Colon (tissue), 2 donors: Measurements from ENCODE around the gene KRTAP1-3.
"Not testable (repeated sequence)": the region's sequence is repeated elsewhere in the genome, so short reads cannot be mapped to it uniquely, and the experiment has no call there.

Experiments
- FAIRE-seq: peaks from 2 replicates; lab custom pipeline; 2012; peaks lifted over from hg19 to GRCh38; lab: Jason Lieb, UNC
- donor health status: control.
- donor health status: control.

The KRTAP1-3 gene

DNA sequence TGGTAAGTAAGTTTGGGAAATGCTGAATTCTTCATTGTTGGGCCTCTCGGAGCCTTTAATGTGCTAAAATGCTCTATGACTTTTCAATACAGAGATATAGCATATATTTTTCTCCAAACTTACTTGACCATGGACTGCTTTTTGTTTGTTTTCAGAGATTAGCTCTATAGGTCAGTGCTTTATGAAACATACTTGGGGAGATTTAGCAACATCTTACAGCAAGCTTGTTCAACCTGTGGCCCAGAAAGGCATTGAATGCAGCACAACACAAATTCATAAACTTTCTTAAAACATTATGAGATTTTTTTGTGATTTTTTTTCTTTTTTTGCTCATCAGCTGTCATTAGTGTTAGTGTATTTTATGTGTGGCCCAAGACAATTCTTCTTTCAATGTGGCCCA lies 24.7 kb downstream of the KRTAP1-3 start:
- FAIRE-seq: no peak

GRCh38 chr17:41009301-41009760 lies 25.3 kb downstream of the KRTAP1-3 start:
- no peak for FAIRE-seq

GRCh38 chr17:41008811-41009210 lies 25.9 kb downstream of the KRTAP1-3 start, which contains the start of gene KRTAP3-1:
TSS of gene KRTAP3-1 (minus strand) at chr17:41009128. CDS start at chr17:41009074, 54 bp downstream.
- FAIRE-seq: no peak

DNA sequence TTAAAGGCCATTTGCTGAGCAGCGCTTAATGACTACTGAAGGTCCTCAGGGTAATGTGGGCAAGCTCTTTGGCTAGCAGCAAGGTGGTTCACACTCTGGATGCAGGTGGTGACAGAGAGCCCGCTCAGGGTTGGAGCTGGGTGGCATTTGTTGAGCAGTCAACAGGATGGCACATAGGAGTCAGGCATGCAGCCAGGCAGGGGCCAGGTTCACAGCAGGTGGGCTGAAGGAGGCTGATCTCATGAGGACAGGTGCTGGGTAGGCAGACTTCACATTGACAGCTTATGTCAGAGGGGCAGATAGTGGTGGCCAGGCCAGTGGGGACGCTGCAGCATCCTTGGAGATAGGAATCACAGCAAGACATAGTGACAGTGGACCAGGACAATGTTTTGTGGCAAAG lies 30.3 kb downstream of the KRTAP1-3 start:
- FAIRE-seq: no peak

DNA sequence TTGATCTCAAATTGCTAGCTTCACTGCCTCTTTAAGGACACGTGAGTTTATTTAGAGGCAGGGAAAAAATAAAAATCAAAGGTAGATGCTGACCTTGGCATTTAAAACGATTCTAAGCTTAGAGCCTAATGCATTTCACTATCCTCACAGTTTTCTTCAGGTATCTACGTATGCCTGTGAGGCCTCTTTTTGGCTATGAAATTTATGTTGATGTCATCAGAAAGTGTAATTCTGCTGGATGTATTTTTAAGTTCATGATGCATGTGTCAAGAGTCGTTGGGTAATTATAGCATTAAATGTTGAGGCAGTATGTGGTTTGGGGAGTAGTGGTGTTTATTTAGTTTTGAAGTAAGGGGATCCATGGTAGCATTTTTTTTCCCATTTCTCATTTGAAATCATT lies 30.7 kb downstream of the KRTAP1-3 start:
- no peak for FAIRE-seq

- no peak for FAIRE-seq
Observed at GRCh38 chr17:41002814-41003213, 31.9 kb downstream of the KRTAP1-3 start.

- FAIRE-seq: no peak
Observed at GRCh38 chr17:41001795-41002194, 32.9 kb downstream of the KRTAP1-3 start.

DNA sequence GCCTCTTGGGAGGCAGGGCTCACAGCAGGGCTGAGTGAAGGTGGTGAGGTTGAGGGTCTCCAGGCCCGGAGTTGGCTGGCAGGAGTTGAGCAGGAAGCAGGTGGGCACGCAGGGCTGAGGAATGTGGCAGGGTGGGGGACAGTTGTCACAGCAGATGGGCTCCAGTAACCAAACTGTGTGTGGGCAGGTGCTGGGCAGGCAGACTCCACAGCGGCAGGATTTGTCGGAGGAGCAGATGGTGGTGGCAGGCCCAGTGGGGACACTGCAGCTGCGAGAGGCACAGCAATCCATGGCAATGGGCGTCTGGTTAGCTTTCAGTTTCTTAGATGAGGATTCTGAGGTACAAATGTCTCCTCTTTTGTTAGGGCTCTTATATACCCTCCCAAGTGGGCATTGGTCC lies 35.1 kb downstream of the KRTAP1-3 start, which contains the start of gene KRTAP3-2:
TSS of gene KRTAP3-2 (minus strand) at position 344 of the 400 bp plus-strand sequence. CDS start at position 291, 53 bp downstream.
- not testable (repeated sequence) for FAIRE-seq

DNA sequence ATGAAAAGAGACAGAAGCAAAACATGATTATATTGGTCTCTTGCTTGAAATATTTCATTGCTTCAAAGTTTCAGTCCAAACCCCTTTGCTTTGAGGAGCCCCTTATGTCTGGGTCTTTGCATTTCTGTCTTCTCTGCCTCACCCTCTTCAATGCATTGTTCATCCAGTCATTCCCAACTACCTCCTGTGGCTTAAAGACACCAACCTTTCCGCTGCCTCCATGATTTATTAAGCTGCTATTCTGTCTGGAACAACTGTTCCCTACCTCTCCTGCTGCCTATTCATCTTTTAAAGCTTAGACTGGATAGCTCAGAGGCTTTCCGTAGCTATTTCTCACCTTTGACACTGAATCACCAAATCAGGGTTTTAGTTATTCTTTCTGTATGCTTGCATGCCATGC lies 37.3 kb downstream of the KRTAP1-3 start:
- no peak for FAIRE-seq

- FAIRE-seq: no peak
Observed at GRCh38 chr17:40996829-40997228, 37.8 kb downstream of the KRTAP1-3 start.

DNA sequence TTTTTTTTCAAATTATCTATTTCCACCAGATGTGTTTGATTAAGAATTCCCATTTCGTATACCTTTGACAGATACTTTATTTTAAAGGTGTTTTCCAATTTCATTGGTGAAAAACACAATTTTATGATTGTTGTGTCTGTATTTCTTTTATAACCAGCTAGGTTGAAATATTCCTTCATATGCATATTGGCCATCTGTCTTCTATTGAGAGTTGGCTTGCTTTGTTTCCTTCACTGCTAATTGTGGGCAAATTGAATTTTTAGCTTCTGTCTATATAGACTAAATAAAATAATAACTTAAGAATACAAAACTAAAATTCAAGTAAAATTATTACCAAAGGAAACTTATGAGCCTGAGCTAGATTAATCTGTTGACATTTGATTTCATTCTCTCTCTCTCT lies 39.6 kb downstream of the KRTAP1-3 start:
- FAIRE-seq: no peak

GRCh38 chr17:40993839-40994238 lies 40.8 kb downstream of the KRTAP1-3 start, which contains the start of gene KRTAP3-3:
TSS of gene KRTAP3-3 (minus strand) at chr17:40994164. CDS start at chr17:40994097, 67 bp downstream.
- FAIRE-seq: no peak

- FAIRE-seq: no peak
Observed at GRCh38 chr17:40993084-40993483, 41.6 kb downstream of the KRTAP1-3 start.

DNA sequence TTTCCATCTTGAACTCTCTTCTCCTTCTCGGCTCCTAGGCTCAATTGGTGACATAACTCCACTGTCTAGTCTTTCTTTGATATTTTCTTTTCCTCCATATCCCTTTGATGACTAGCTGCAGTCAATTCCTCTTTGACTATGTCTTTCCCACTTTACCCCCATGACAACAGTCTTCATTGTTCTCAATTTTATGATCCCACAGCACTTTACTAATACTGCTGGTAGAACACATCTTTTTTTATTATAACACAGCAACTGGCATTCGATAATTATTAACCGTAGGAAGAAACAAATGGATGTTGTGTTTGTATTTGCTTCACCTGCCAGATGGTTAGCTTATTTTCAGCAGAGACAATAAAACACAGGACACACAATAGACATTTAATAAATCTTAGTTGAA lies 42.0 kb downstream of the KRTAP1-3 start:
- no peak for FAIRE-seq

DNA sequence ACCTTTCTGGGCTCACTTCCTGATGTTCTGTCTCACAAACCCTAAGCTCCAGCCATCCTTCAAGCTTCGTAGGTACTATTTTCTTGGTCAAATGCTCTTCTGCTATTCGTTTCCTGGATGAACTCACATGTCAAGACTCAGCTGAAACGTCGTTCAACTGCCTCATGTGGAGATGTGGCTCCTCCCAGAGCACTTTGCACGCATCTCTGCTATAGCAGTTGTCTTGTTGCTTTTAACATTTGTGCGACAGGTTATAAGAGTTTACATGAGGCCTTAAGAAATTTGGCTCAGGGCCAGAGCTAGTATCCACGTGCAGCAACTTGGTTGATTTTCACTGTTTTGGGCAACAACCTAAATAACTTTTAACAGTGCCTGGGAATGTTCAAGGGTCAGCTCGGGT lies 47.8 kb downstream of the KRTAP1-3 start:
- no peak for FAIRE-seq

DNA sequence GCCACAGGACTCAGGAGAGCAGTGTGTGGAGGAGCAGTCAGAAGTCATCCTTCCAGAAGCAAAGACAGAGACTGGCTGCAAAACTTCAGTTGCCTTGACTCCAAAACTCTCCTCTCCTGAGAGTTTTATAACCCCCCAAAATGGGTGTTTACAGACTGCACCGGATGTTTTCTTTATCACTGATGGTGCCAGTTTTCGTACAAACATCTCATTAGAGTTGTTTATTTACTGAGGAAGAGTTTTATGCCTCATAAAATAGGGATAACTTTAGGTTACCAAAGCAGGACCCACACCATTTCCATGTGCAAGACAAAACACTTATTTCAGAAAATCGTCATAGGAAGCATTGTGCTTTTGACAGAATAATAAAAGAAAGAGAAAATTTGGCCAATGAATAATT lies 50.4 kb downstream of the KRTAP1-3 start, which contains the start of gene KRT40:
TSS of gene KRT40 (minus strand) at position 101 of the 400 bp plus-strand sequence. CDS start at position 48, 53 bp downstream.
- FAIRE-seq: no peak
